ENCODE measurements around the gene TIMP2.
"Not testable (repeated sequence)": the region's sequence is repeated elsewhere in the genome, so short reads cannot be mapped to it uniquely, and the experiment has no call there.

TIMP2 gene

GRCh38 chr17:78946631-78947030, 21.4 kb upstream of the TIMP2 start:
- no peak overlapping the region for H3K4me3 ChIP-seq (ENCODE audit: low read depth, low read length)
- no peak for TF ChIP-seq MYC (IDR thresholded peaks at IDR 0.05; ENCODE audit: low read depth, low read length)
- TF ChIP-seq MAX (IDR thresholded peaks at IDR 0.05; ENCODE audit: low read depth, low read length), result no peak
- no peak for DNase-seq (ENCODE audit: low read depth)

- H3K4me3 ChIP-seq (ENCODE audit: low read depth, low read length), result no peak overlapping the region
- no peak for DNase-seq (ENCODE audit: low read depth)
- TF ChIP-seq MYC (IDR thresholded peaks at IDR 0.05; ENCODE audit: low read depth, low read length), result no peak
- TF ChIP-seq CTCF (IDR thresholded peaks at IDR 0.05; ENCODE audit: low read depth, low read length), result no peak
- TF ChIP-seq MAX (IDR thresholded peaks at IDR 0.05; ENCODE audit: low read depth, low read length), result no peak
- no peak for TF ChIP-seq POLR2A (IDR thresholded peaks at IDR 0.05; ENCODE audit: extremely low read depth, insufficient read length)
Measured at GRCh38 chr17:78946131-78946530, 20.9 kb upstream of the TIMP2 start.

- DNase-seq (ENCODE audit: low read depth); H3K4me3 ChIP-seq (ENCODE audit: low read depth, low read length): not testable (repeated sequence)
Measured at GRCh38 chr17:78945455-78945854, 20.3 kb upstream of the TIMP2 start.

GRCh38 chr17:78944956-78945355, 19.8 kb upstream of the TIMP2 start:
- TF ChIP-seq MYC (IDR thresholded peaks at IDR 0.05; ENCODE audit: low read depth, low read length) (no peak), POLR2A (IDR thresholded peaks at IDR 0.05; ENCODE audit: extremely low read depth, insufficient read length) (no peak), MAX (IDR thresholded peaks at IDR 0.05; ENCODE audit: low read depth, low read length) (no peak), CTCF (IDR thresholded peaks at IDR 0.05; ENCODE audit: low read depth, low read length) (no peak)
- no peak overlapping the region for H3K4me3 ChIP-seq (ENCODE audit: low read depth, low read length)
- no peak for DNase-seq (ENCODE audit: low read depth)

- no peak overlapping the region for H3K4me3 ChIP-seq (ENCODE audit: low read depth, low read length)
- TF ChIP-seq MYC (IDR thresholded peaks at IDR 0.05; ENCODE audit: low read depth, low read length) (no peak), CTCF (IDR thresholded peaks at IDR 0.05; ENCODE audit: low read depth, low read length) (no peak), POLR2A (IDR thresholded peaks at IDR 0.05; ENCODE audit: extremely low read depth, insufficient read length) (no peak), MAX (IDR thresholded peaks at IDR 0.05; ENCODE audit: low read depth, low read length) (no peak)
- DNase-seq (ENCODE audit: low read depth), result no peak
Measured at GRCh38 chr17:78944026-78944425, 18.8 kb upstream of the TIMP2 start.

- H3K4me3 ChIP-seq (ENCODE audit: low read depth, low read length), result no peak overlapping the region
- no peak for DNase-seq (ENCODE audit: low read depth)
- TF ChIP-seq CTCF (IDR thresholded peaks at IDR 0.05; ENCODE audit: low read depth, low read length), result no peak
- no peak for TF ChIP-seq MYC (IDR thresholded peaks at IDR 0.05; ENCODE audit: low read depth, low read length)
- TF ChIP-seq POLR2A (IDR thresholded peaks at IDR 0.05; ENCODE audit: extremely low read depth, insufficient read length), result no peak
- no peak for TF ChIP-seq MAX (IDR thresholded peaks at IDR 0.05; ENCODE audit: low read depth, low read length)
Measured at GRCh38 chr17:78940708-78941107, 15.5 kb upstream of the TIMP2 start.

GRCh38 chr17:78940258-78940657, 15.1 kb upstream of the TIMP2 start:
- TF ChIP-seq CTCF (IDR thresholded peaks at IDR 0.05; ENCODE audit: low read depth, low read length) (no peak), MAX (IDR thresholded peaks at IDR 0.05; ENCODE audit: low read depth, low read length) (no peak), POLR2A (IDR thresholded peaks at IDR 0.05; ENCODE audit: extremely low read depth, insufficient read length) (no peak), MYC (IDR thresholded peaks at IDR 0.05; ENCODE audit: low read depth, low read length) (no peak)
- no peak overlapping the region for H3K4me3 ChIP-seq (ENCODE audit: low read depth, low read length)
- DNase-seq (ENCODE audit: low read depth), result no peak
